ENCODE data around the gene ARSG. TPM values are rescaled to one million over a fixed set of nuclear protein-coding genes. Genes with fewer than 3 reads are reported as not detected.

Gene ARSG
- total and polyA plus RNA-seq, 2 experiments from 2014 or later: 1.7 to 5.1 TPM

DNA sequence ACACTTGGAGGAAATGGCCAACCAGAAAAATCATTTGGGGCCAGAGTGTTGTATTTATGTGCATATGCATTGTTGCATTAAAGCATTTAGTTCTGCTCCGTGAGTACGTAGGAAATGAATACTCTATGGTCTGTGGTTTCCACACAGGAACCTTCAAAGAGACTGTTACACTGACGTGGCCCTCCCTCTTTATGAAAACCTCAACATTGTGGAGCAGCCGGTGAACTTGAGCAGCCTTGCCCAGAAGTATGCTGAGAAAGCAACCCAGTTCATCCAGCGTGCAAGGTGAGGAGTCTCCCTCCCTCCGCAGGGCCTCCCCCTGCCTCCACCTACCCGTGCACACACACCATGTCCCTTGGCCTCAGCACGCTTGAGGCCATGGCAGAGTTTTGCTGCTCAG is 65.2 kb downstream of the ARSG start (continued):
- TF ChIP-seq POLR2AphosphoS5 (IDR thresholded peaks at IDR 0.05; ENCODE audit: low read depth) (no peak), JUNB (IDR thresholded peaks at IDR 0.05; ENCODE audit: unreplicated experiment) (no peak), CREB1 (CRISPR knock-in tag; IDR thresholded peaks at IDR 0.05; ENCODE audit: low read depth) (no peak)

DNA sequence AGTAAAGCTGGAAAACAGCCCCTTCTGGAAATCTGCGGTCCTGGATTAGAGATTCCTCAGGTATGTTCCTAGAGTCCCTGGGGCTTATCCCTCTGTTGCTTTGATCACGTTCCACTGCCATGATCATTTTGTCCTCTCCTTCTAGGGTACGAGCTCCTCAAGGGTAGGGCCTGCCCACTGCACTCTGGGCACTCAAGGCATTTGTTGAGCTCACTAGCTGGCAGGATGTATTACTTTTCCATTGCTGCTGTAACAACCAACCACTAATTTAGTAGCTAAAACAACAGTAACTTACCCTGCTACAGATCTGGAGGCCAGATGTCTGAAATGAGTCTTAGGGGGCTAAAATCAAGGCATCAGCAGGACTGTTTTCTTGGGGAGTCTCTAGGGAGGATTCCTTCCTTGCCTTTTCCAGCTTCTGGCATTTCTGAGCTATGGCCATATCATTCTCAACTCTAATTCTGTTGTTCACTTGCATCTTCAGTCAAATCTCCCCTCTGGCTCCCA is 65.7 kb downstream of the ARSG start:
- no peaks in the 10 kb centered on the region for H4K20me1 ChIP-seq (replicated peaks; ENCODE audit: insufficient read depth)
- H2AFZ ChIP-seq: no peak overlapping the region
- Mint-ChIP-seq H3K4me3 (no peak overlapping the region), H3K36me3 (ENCODE audit: low read depth) (peaks cover 3% of the 10 kb centered on the region; the same call in 2 of the 3 replicates), H3K9me3 (no peaks in the 10 kb centered on the region), H3K27ac (no peak overlapping the region), H3K27me3 (ENCODE audit: insufficient read depth, low read depth, poor library complexity) (peaks cover 2% of the 10 kb centered on the region), H3K4me1 (peaks cover 19% of the 10 kb centered on the region)
- no peak overlapping the region for H3K4me2 ChIP-seq
- TF ChIP-seq CREB1 (CRISPR knock-in tag; IDR thresholded peaks at IDR 0.05; ENCODE audit: low read depth) (no peak), ZNF331 (CRISPR knock-in tag; IDR thresholded peaks at IDR 0.05; ENCODE audit: low read depth) (no peak), JUNB (IDR thresholded peaks at IDR 0.05; ENCODE audit: unreplicated experiment) (no peak), EZH2 (IDR thresholded peaks at IDR 0.05; ENCODE audit: low read depth, unreplicated experiment) (no peak), ZNF114 (CRISPR knock-in tag; IDR thresholded peaks at IDR 0.05) (no peak)
- TF ChIP-seq, protein P1, sequence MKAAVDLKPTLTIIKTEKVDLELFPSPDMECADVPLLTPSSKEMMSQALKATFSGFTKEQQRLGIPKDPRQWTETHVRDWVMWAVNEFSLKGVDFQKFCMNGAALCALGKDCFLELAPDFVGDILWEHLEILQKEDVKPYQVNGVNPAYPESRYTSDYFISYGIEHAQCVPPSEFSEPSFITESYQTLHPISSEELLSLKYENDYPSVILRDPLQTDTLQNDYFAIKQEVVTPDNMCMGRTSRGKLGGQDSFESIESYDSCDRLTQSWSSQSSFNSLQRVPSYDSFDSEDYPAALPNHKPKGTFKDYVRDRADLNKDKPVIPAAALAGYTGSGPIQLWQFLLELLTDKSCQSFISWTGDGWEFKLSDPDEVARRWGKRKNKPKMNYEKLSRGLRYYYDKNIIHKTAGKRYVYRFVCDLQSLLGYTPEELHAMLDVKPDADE (IDR thresholded peaks at IDR 0.05): no peak
- TF ChIP-seq, protein P2, sequence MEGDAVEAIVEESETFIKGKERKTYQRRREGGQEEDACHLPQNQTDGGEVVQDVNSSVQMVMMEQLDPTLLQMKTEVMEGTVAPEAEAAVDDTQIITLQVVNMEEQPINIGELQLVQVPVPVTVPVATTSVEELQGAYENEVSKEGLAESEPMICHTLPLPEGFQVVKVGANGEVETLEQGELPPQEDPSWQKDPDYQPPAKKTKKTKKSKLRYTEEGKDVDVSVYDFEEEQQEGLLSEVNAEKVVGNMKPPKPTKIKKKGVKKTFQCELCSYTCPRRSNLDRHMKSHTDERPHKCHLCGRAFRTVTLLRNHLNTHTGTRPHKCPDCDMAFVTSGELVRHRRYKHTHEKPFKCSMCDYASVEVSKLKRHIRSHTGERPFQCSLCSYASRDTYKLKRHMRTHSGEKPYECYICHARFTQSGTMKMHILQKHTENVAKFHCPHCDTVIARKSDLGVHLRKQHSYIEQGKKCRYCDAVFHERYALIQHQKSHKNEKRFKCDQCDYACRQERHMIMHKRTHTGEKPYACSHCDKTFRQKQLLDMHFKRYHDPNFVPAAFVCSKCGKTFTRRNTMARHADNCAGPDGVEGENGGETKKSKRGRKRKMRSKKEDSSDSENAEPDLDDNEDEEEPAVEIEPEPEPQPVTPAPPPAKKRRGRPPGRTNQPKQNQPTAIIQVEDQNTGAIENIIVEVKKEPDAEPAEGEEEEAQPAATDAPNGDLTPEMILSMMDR (conservative IDR thresholded peaks at IDR 0.05; ENCODE audit: low read depth in 2 of 2): no peak
- no peaks in the 10 kb centered on the region for H3K79me2 ChIP-seq (replicated peaks; ENCODE audit: insufficient read depth)
- H3F3A ChIP-seq (replicated peaks; ENCODE audit: low read depth): no peaks in the 10 kb centered on the region
- H3K27me3 ChIP-seq (ENCODE audit: insufficient read depth): no peaks in the 10 kb centered on the region
- no peaks in the 10 kb centered on the region for H3K36me3 ChIP-seq (ENCODE audit: insufficient read depth)
- H3K9me2 ChIP-seq (ENCODE audit: insufficient read depth): no peaks in the 10 kb centered on the region
- no peak overlapping the region for H3K27ac ChIP-seq (ENCODE audit: low read depth)
- H3K4me3 ChIP-seq: no peak overlapping the region
- H3K4me1 ChIP-seq (ENCODE audit: insufficient read depth): peaks cover 13% of the 10 kb centered on the region
- no peak for DNase-seq (ENCODE audit: low spot score)
- no peak for ATAC-seq

DNA sequence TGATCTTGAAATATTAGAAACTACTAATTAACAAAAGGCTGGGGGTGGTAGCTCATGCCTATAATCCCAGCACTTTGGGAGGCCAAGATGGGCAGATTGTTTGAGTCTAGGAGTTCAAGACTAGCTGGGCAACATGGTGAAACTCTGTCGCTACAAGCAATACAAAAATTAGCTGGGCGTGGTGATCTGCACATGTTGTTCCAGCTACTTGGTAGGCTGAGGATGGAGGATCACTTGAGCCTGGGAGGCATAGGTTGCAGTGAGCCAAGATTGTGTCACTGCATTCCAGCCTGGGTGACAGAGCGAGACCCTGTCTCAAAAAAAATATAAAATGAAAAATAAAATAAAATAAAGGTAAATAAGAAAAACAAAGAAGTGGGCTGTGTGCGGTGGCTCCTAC is 66.6 kb downstream of the ARSG start:
- Histone ChIP-seq H4K20me1 (replicated peaks; ENCODE audit: insufficient read depth) (no peaks in the 10 kb centered on the region), H3K9me2 (ENCODE audit: insufficient read depth) (no peaks in the 10 kb centered on the region), H3K4me1 (ENCODE audit: insufficient read depth) (peaks cover 13% of the 10 kb centered on the region), H2AFZ (no peak overlapping the region), H3K27me3 (ENCODE audit: insufficient read depth) (no peaks in the 10 kb centered on the region), H3K4me3 (no peak overlapping the region), H3K79me2 (replicated peaks; ENCODE audit: insufficient read depth) (no peaks in the 10 kb centered on the region), H3F3A (replicated peaks; ENCODE audit: low read depth) (no peaks in the 10 kb centered on the region), H3K36me3 (ENCODE audit: insufficient read depth) (no peaks in the 10 kb centered on the region), H3K27ac (ENCODE audit: low read depth) (no peak overlapping the region), H3K4me2 (no peak overlapping the region)
- peaks cover 3% of the 10 kb centered on the region; the same call in 2 of the 3 replicates for H3K36me3 Mint-ChIP-seq (ENCODE audit: low read depth)
- no peak for ATAC-seq
- H3K27ac Mint-ChIP-seq: no peak overlapping the region
- TF ChIP-seq, protein P2 (conservative IDR thresholded peaks at IDR 0.05; ENCODE audit: low read depth in 2 of 2): no peak
- peaks cover 19% of the 10 kb centered on the region for H3K4me1 Mint-ChIP-seq
- DNase-seq (ENCODE audit: low spot score): no peak
- H3K4me3 Mint-ChIP-seq: no peak overlapping the region
- H3K27me3 Mint-ChIP-seq (ENCODE audit: insufficient read depth, low read depth, poor library complexity): peaks cover 2% of the 10 kb centered on the region
- H3K9me3 Mint-ChIP-seq: no peaks in the 10 kb centered on the region
